MM.1S (cell line): Measurements from ENCODE around the gene PPP2R2C.

Experiments used
- DNase-seq: peaks from one replicate; pipeline ENCODE4 v3.0.0-alpha.2; 2015
- H2AFZ ChIP-seq: fragments of 300-600 bp; sonication (generic); 2 replicates; pipeline ENCODE4 v1.6.0; 2016; ENCODE audit warnings: antibody characterized with exemption, low read length
- H3F3A ChIP-seq: fragments of 300-600 bp; sonication (generic); 2 replicates; pipeline ENCODE4 v1.6.1; 2016; ENCODE audit warnings: mild to moderate bottlenecking, antibody characterized with exemption, low read length, moderate library complexity, mixed read lengths; ENCODE audit not compliant: insufficient read depth
- H3K27ac ChIP-seq: fragments of 300-600 bp; sonication (generic); 2 replicates; pipeline ENCODE4 v1.5.1; 2016; ENCODE audit warnings: mild to moderate bottlenecking, low read length
- H3K27me3 ChIP-seq: fragments of 300-600 bp; sonication (generic); replicated peaks from 2 replicates; pipeline ENCODE4 v1.6.0; 2016; ENCODE audit warnings: low read length; ENCODE audit not compliant: insufficient read depth
- H3K36me3 ChIP-seq: fragments of 300-600 bp; sonication (generic); replicated peaks from 2 replicates; pipeline ENCODE4 v1.6.1; 2016; ENCODE audit warnings: mild to moderate bottlenecking, low read length, mixed read lengths; ENCODE audit not compliant: insufficient read depth
- H3K4me1 ChIP-seq: fragments of 300-600 bp; sonication (generic); 2 replicates; pipeline ENCODE4 v1.6.1; 2016; ENCODE audit warnings: low read length, mixed read lengths
- H3K4me2 ChIP-seq: fragments of 300-600 bp; sonication (generic); 2 replicates; pipeline ENCODE4 v1.6.0; 2016; ENCODE audit warnings: low read depth, low read length
- H3K4me3 ChIP-seq: fragments of 300-600 bp; sonication (generic); 2 replicates; pipeline ENCODE4 v1.5.1; 2016; ENCODE audit warnings: low read length, mixed read lengths
- H3K79me2 ChIP-seq: fragments of 300-600 bp; sonication (generic); 2 replicates; pipeline ENCODE4 v1.6.1; 2016; ENCODE audit warnings: mixed run types, low read length, mixed read lengths
- H3K9ac ChIP-seq: fragments of 300-600 bp; sonication (generic); 2 replicates; pipeline ENCODE4 v1.6.1; 2016; ENCODE audit warnings: low read length, mixed read lengths
- H3K9me2 ChIP-seq: fragments of 300-600 bp; sonication (generic); replicated peaks from 2 replicates; pipeline ENCODE4 v1.6.1; 2016; ENCODE audit warnings: mild to moderate bottlenecking, low read length, mixed read lengths; ENCODE audit not compliant: insufficient read depth
- H3K9me3 ChIP-seq: fragments of 300-600 bp; sonication (generic); replicated peaks from 2 replicates; pipeline ENCODE4 v1.6.1; 2016; ENCODE audit warnings: mild to moderate bottlenecking, low read length, mixed read lengths; ENCODE audit not compliant: insufficient read depth
- H4K20me1 ChIP-seq: fragments of 300-600 bp; sonication (generic); 2 replicates; pipeline ENCODE4 v1.6.1; 2016; ENCODE audit warnings: mild to moderate bottlenecking, low read length, moderate library complexity, mixed read lengths; ENCODE audit not compliant: insufficient read depth
- EZH2 ChIP-seq: fragments of 300-600 bp; sonication (generic); optimal IDR thresholded peaks from 2 replicates; pipeline ENCODE3; 2017; ENCODE audit warnings: low read depth, mild to moderate bottlenecking, antibody characterized with exemption, low read length, mixed read lengths
- EZH2phosphoT487 ChIP-seq: fragments of 300-600 bp; sonication (generic); IDR thresholded peaks from 2 replicates; pipeline ENCODE4 v1.6.1; 2018; ENCODE audit warnings: antibody characterized with exemption, low read length
- TF ChIP-seq, protein P1 (sequence below): fragments of 300-600 bp; sonication (generic); IDR thresholded peaks from 2 replicates; pipeline ENCODE4 v1.5.1; 2016; ENCODE audit warnings: antibody characterized with exemption, low read length, mixed read lengths

The PPP2R2C gene

DNA sequence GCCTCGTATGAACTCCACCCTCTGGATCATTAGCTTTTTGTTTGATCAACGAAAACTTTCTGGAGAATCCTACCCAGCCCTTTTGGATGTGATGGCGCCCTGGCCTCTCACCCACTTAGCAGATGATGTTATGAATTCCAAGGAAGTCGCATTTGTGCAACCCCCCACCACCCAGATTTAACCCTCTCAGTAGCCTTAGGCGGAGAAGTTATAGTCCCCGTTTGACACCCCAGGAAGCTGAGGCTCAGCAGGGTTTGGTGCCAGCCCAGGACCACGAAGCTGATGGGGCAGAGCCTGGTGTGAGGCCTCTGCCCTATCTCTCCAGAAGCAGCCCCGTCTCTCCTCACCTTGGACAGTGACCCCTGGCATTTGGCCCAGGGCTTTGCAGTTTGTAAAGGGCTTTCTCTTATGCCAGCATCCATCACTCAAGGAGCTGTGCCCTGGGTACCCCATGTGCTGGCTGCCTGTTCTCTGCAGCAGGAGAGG, 201.7 kb downstream of the PPP2R2C start:
- no peak overlapping the region for H2AFZ ChIP-seq
- no peak overlapping the region for H3K27ac ChIP-seq
- H3K4me1 ChIP-seq = peaks cover 5% of the 10 kb centered on the region
- no peaks in the 10 kb centered on the region for H3K9me3 ChIP-seq
- no peaks in the 10 kb centered on the region for H3K27me3 ChIP-seq
- H3K4me2 ChIP-seq = peak overlapping the region; percentile 63
- H4K20me1 ChIP-seq = no peaks in the 10 kb centered on the region
- H3K9me2 ChIP-seq = no peaks in the 10 kb centered on the region
- H3K79me2 ChIP-seq = peaks cover 11% of the 10 kb centered on the region
- TF ChIP-seq EZH2 (no peak), EZH2phosphoT487 (no peak)
- TF ChIP-seq, protein P1, sequence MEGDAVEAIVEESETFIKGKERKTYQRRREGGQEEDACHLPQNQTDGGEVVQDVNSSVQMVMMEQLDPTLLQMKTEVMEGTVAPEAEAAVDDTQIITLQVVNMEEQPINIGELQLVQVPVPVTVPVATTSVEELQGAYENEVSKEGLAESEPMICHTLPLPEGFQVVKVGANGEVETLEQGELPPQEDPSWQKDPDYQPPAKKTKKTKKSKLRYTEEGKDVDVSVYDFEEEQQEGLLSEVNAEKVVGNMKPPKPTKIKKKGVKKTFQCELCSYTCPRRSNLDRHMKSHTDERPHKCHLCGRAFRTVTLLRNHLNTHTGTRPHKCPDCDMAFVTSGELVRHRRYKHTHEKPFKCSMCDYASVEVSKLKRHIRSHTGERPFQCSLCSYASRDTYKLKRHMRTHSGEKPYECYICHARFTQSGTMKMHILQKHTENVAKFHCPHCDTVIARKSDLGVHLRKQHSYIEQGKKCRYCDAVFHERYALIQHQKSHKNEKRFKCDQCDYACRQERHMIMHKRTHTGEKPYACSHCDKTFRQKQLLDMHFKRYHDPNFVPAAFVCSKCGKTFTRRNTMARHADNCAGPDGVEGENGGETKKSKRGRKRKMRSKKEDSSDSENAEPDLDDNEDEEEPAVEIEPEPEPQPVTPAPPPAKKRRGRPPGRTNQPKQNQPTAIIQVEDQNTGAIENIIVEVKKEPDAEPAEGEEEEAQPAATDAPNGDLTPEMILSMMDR = no peak
- H3K4me3 ChIP-seq = peak overlapping the region; percentile 64
- no peaks in the 10 kb centered on the region for H3K36me3 ChIP-seq
- H3K9ac ChIP-seq = peak overlapping the region; percentile 37; the same call in 1 of the 2 replicates
- H3F3A ChIP-seq = no peaks in the 10 kb centered on the region
- DNase-seq = no peak
